SW 1271 (cell line): ENCODE data around the gene C16orf95.

Experiments used
- DNase-seq, 2 experiments: peaks; one replicate each; lab custom pipeline; 2025; lab: John Stamatoyannopoulos, UW

Gene C16orf95

DNA sequence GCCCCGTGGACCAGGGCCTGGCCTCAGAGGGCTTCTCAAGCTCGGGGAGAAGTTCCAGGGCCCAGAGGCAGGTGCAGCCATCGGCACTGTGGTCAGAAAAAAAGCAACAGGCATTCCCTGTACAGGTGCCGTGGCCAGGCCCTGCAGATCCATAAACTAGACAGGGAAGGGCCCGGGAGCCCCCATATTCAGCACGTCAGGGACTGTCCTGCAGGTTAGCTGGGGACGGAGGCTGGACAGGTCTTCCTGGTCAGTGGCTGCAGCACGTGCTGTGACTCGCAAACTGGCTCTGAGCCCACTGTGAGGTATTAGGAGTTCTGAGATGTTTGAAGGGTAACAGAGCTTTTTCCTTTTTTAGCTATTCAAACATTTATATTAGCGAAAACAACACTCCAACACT lies 15.0 kb upstream of the C16orf95 start:
- no peak for DNase-seq

DNA sequence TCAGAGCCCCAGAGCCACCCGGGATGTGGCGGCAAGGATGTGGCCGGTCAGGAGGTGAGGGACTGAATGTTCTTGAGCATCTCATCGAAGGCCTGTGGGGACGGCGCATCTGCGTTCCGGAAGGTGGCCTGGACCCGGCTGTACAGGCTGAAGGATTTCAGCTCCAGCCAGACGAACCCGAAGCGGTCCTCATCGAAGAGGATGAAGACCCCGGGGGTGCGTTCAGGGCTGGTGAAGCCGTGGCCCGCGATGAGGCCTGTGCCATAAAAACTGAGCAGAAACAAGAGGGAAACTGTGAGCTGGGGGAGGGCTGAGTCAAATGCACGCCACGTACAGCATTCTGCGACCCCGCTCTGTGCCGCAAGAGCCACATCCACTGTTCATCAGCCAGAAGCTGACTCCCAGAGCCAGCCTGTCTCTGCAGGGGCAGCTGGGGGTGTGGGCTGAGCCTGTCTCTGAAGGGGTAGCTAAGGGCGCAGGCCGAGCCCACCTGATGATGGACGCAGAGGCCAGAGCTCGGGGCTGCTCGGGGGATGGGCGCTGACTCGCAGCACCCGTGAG lies 14.1 kb upstream of the C16orf95 start:
- DNase-seq, result no peak

DNA sequence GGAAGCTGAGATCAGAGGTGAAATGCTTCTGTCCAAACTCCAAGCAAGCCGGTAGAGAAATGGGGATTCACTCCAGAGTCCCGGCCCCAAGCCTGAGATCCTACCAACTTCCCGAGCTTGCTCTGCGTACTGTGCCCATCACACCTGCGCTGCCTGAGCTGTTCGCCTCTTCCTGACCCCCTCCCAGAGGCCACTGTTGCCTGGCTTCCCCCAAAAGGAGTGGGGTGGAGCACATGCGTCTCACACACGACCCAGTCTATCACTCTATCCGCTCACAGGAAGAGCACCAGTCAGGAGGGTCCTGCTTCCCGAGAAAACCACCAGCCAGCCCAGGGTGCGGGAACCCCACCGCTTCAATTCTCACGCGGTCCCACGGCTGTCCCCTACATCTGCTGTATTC lies 13.5 kb upstream of the C16orf95 start:
- no peak for DNase-seq

DNA sequence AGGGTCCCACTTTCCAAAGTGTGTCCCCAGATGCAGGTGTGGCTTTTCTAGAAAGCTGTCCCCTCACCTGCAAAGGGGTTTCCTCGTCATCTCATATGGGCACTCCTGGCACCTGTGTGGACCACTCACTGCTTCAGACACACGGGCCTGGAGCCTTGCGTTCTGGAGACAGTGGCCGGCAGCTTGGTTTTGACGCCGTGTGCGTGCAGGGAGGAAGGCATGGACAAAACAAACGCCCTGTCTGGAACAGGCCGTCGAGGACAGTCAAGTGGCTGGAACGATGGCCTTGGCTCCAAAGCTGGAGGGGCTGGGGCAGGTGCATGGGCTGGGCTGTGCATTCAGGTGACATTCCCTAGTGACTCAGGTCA lies 13.0 kb upstream of the C16orf95 start:
- DNase-seq, result no peak

DNA sequence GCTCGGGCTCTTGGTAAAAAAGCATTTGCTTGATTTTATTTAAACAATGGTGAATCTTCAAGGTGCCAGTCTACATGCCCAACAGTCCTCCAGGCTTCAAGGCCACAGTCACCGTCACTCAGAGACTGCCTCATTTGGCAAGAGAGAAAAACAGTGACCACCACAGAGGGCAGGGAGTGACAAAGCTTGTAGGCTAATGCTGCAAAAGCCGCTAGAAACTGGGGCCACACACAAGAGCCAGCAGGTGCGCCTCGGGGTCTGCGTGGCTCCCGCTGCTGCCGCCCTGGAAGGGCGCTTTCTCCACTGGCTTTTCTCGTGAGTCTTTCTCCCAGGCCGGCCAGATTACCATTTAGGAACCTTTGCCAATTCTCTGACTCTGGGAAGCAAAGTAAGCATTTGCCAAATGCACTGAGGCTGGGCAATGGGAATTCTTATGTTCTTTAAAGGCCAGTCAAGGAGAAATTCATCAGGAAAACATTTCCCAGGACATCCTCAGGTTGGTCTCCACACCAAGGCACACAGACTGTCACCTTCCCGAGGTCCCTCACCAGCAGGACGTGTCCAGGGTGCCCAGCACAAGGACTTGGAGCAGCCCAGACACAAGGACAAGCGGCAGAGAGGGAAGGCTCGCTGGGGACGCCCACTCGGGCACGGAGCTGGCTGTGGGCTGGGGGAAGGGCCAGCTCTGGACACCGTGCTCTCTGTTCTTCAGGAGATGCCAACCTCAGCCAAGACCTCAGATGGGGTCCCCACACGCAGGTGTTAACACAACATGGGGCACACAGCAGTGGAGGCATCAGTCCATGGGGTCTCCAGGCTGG lies 12.5 kb upstream of the C16orf95 start:
- DNase-seq, result no peak

DNA sequence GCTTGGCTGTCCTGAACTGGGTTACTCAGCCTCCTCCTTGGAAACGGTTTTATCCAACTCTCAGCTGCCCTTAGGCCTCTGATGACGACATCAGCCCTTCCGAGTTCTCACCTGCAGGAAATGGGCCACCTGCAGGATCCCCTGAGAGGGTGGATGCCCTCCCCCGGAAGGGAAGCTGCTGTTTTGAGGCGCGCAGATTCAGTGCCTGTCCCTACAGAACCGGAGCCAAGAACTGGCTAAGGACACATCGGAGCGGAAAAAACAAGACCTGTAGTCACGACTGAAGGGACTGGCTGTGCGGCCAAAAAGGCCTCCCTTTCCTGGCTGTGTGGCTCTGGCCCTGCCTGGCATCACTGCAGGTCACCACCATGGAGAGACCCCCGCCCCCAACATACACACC lies 11.7 kb upstream of the C16orf95 start:
- no peak for DNase-seq

DNA sequence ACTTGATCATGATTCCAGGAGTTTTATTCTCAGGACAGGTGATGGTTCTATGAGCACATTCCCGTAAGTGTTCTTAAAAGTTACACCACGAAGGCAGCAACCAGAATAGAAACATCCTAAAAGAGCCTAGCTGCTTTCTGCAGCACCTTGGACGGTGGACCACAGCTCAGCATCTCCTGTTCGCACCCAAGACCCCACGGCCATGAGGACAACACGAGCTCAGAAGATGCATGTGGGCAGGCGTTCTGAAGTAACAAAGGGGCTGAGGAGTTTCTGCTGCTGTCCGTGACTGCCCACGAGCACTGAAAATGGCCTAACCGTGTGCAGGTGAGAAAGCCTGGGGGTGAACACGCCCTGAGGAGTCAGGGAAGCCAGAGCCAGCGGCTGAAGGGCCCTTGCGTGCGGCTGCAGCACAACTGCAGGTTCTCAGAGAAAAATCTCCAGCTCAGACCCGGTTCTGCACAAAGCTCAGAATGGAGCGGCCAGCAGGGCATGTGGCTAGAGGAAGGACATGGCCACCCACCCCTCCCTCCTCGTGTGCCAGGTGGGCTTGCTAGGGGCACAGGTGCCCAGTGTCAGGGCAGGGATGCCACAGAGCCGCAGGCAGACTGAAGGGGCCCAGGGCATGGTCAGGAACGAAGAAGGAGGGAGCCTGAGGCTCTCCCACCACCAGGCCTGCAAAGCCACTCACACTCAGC lies 10.8 kb upstream of the C16orf95 start:
- DNase-seq, result no peak

DNA sequence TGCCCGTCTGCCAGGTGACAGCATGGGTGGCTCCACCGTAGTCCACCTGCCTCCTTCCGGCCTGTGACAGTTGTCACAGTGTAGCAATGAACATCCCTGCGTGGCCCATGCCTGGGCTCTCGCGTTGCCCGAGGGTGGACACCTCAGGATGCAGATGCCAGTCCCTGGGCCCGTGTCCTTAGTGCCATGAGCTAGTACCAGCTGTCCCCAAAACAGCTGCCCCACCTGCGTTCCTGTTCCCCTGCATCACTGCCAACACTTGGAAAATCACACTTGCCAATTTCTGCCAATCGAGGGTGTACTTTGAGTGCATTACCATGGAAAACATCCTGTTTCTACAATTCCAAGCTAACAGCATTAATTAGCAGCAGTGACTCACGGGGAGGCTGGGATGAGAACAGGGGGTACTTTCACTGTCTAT lies 9.0 kb upstream of the C16orf95 start:
- no peak for DNase-seq

DNA sequence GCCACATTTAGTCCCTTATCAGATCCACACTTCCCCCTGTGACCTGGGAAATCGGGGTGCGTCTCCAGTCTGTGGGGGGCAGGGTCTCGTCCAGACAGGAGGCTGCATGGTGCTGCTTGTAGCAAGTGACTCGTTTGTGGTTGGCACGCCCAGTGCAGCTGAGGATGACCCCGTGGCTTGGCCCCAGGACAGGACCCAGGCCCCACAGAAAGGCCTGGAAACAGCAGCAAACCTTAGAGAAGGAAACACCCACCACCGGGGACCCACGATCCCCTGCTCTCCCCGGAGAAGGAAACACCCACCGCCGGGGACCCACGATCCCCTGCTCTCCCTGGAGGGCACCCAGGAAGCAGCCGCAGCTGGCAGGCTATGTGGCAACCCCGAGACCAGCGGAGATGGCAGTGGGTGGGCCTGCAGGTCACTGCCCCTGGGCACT lies 8.2 kb upstream of the C16orf95 start:
- no peak for DNase-seq

DNA sequence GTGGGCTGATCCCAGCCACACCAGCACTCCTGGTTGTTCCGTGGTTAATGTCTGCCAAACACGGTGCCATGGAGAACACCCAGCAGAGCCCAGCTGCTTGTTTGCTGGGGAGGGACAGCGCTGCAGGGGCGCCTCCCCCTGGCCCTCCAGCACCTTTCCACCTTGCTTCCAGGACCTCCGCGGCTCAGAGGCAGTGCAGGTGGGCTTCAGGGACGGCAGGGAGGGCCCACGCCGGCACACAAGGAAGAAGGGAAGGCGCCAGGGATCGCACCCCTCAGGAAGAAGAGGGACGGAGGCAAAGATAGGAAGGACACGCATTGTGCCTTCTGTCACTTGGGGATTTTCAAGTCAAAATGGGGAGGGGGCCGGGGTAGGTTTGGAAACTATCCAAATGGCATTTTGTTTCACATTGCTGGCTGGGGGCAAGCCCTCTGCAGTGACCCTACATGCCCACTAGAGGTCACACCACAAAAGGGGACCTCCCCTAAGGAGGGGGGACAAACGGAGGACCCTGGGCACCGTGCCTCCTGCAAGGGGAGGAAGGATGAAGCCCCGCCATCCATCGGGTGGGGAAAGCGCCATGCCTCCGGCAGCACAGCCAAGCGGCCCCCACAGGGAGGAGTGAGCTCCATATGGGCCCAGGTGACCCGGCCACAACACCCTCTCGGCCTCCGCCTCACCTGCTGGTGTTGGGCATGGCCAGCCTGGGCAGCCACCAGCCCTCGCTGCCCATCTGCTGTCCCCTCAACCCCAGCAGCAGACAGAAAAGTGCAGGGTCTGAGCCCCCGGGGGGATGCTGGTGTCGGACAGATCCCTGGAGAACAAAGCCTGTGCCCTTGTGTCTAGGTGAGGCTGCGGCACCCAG lies 7.5 kb upstream of the C16orf95 start:
- no peak for DNase-seq

DNA sequence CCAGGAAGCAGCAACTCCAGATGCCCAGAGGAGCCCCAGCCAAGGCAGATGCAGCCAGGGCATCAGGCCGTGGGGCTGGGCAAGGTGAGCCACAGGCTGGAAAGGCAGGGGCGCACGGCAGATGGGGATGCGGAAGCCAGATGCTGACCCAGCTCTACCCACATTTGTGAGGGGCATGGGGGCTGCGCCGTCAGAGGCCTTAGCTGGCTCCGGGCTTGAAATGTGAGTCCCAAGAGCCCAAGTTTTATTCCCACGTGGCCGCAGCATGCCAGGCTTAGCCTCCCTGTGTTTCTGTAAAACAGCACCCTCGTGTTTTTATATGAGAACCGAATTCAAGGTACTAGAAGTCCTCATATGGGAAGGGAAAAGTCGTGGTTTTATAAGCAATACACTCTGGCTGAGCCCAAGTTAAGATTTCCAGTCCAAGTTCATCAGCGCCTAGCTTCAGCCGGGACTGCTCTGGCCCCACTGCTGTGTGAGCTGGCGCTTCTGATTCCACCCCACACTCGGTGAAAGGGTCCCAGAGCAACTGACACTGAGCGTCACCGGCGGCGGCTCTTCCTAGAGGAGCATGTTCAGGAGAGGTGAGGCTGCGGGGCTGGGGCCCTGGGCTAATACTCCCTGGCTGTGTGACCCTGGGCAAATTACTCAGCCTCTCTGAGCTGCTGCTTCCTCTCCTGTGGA lies 6.7 kb upstream of the C16orf95 start:
- DNase-seq, result no peak

DNA sequence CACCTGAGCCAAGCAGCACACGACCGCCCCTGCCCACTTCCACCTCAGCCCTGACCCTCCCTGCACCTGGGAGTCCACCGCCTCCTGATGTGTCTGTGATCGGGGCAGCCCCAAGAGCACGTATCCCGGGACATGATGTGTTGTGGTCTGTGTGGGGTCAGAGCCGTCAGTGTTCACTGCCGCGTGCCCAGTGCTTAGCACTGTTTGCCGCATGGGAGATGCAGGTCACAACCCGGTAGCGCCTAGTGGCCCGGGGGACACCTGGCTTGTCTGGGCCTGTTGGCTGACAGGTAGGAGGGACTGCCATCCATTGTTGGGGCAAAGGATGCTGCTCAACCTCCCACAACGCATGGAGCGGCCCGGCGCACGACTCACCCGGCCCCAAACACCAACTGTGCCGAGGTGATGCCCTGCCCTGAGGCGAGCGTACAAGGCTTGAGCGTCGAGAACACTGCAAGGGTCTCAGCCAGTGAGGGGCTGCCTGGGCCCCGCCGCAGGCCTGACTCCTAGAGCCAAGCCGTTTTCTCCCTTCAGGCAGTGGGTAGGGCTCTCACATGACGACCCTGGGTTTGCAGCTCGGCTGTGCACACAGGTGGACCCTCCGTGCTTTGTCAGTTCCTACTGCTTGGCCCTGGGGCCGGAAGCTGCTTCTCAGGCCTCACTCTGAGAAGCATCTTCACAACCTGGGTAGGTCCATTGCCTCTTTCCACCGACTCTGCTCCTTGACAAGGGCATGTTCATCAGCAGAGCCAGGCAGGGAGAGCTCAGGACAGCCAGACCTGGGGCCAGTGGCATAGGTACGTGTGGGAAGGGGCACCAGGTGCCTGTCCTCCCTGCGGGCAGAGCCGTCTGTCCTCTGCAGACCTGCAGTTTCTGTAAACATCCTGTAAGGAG lies 5.9 kb upstream of the C16orf95 start:
- DNase-seq, result no peak

DNA sequence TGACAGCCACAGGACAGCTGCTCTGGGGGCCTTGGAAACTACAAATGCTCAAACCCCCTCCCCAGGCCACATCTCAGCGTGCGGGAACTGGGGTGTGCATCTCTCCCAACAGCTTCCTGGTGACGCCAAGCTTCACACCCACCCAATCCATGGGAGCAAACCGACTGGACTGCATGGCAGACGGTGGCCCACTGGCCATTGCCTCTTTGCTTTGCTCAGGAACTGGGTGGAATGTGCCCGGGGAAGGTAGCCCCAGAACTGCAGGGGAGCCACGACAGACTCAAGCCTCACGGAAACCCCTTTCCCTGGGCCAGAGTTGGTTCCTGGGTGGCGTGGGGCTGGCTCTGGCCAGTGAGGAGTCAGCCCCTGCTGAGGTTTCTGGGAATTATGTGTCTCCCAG lies 5.2 kb upstream of the C16orf95 start:
- no peak for DNase-seq

DNA sequence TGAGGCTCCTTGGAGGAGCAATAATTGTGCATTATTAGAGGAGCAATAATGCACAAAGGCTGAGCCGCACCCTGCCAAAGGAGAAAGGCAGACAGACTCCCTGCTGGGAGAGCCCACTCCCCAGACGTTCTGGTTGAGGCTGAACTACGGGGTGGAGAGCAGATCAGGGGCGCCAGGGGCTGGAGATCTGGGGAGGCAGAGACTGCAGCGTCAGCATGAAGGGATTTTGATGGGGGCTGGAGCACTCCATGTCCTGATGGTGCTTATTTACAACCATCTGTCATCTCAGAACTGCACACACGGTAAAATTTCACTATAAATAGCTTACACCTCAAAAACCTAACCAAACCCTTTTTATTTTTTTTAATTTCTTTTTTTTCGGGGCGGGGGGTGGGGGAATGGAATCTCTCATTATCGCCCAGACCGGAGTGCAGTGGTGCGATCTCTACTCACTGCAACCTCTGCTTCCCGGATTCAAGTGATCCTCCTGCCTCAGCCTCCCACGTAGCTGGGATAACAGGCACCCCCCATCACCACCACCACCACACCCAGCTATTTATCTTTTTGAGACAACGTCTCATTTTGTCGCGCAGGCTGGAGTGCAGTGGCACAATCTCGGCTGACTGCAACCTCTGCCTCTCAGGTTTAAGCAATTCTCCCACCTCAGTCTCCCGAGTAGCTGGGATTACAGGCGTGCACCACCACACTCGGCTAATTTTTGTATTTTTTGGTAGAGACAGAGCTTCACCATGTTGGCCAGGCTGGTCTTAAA lies 4.3 kb upstream of the C16orf95 start:
- no peak for DNase-seq

DNA sequence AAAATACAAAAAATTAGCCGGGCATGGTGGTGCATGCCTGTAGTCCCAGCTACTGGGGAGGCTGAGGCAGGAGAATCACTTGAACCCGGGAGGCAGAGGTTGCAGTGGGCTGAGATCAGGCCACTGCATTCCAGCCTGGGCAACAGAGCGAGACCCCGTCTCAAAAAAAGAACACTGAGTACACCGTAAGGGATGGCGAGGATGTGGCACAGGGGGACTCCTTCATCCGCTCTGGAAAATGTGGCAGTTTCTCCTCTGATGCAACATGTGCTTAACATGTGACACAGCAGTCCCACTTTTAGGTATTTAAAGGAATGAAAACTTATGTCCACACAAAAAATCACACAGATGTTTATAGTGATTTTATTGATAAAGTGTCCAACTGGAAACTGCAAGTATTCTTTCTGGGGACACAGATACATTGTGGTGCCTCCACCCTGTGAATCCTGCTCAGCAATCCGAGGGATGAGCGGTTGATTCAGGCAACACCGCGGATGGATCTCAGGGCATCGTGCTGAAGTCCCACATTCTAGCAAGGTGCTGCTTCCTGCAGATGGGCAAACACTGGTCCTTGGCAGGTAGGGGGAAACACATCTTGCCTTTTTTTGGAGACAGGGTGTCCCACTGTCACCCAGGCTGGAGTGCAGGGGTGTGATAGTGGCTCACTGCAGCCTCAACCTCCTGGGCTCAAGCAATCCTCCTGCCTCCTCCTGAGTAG lies 3.5 kb upstream of the C16orf95 start:
- no peak for DNase-seq

DNA sequence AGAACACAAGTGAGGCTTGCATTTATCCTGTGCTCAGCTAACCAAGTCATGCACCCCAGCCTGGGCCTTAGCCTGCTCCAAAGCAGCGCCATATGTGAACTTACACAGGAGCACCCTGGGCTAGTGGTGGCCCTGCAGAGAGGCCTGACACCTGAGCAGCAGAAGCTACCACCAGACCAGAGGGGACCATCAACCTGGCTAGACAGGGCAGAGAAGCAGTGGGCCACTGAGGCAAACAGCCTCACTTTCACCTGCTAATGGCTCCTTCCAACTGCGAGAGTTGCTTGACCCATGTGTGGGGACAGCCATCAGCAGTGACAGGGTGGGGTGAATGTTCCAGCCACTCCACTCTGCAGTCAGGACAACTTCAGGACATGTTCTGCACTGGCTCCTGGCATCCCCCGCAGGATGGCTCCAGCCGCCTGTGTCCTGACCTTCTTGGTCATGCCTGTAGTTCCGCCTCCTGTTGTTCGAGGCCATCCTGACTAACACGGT lies 2.9 kb upstream of the C16orf95 start:
- DNase-seq, result no peak

DNA sequence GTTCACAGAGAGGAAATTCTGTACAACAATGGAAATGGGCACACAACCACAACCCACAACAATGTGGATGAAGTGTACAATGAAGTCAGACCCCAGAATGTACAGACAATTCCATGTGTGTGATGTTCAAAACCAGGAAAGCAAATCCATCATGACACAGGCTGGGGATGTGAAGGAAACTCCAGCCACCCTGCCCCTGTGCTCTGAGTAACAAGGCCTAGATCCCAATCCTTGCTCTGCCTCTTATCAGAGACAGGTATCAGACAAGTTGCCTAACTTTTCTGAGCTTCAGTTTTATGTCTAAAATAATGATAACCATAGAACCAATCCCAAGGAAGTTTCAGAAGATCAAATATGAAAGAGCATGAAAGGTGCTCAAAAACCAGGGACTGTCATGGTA lies 1.8 kb upstream of the C16orf95 start:
- no peak for DNase-seq

DNA sequence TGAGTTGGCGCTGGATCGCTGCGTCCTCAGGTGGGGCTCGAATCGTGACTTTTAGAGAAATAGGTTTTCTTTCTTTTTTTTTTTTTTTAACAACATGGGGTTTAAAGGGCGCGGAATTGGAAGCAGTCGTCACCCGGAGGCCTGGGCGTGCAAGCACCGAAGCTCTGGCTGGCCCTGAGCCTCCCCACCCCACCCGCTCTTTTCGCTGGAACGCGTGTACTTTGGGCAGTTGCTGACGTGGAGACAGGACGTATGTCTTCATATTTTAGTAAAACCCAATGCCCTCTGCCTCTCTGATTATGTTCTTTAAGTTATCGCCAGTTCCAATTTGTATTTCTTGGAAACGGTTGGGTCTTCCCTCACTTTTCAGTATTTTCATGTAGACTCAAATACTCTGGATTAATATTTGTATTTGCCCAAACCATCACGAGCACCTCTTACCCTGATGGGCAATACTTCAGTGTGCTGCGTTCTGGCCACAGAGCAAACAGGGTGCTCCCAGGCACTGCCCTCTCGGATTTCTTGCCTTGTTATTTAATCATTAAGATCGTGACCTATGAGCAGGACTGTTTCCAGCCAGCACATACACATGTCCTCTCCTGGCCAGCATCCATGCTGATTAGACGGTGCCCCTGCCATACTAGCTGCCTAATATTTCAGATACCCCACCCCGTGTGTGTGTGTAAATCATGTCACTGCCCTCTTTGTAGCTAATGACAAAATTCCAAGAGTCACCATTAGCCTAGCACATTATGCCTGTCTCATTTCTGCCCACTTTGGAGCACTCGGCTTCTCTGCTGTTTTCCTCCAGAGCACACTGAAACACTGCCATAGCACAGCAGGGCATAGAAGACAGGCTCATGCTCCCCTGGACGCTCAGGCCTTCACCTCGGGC lies 805 bp upstream of the C16orf95 start:
- peak in 1 of 2 experiments; percentile 45 for DNase-seq
